B cell (primary cell): ENCODE results near the gene MRPS25. TPM values are rescaled to one million over a fixed set of nuclear protein-coding genes. Genes with fewer than 3 reads are reported as not detected.

ENCODE experiments used
- polyA plus RNA-seq: library from polyadenylated mRNA; depleted of rRNA; stranded (reverse); fragments of >200 nt; gene quantifications from 2 replicates; pipeline ENCODE4 v1.2.3, GENCODE V29; 2012
- total RNA-seq, 2 donors: library from RNA; stranded (reverse); fragments of 120-200 nt in 1 of 2; gene quantifications; 1 replicate in 1 of 2; 2 replicates in 1 of 2; pipeline versions ENCODE4 v1.2.3 to v1.2.4, GENCODE V29; 2013 to 2022

The MRPS25 gene
- total and polyA plus RNA-seq, 2 donors (not counting 1 experiment from before 2014, with no cell fraction given), result 94.9 to 105 TPM

Other genes with a start within 250 kb of the MRPS25 start
- gene FGD5, start 246.4 kb downstream of the MRPS25 start, total RNA-seq, result 0.12 TPM in 1 of 2 replicates, not detected in the other
- not detected in 2 replicates for gene FGD5, start 246.4 kb downstream of the MRPS25 start, polyA plus RNA-seq
- gene NR2C2, start 117.7 kb downstream of the MRPS25 start, total RNA-seq, result 96.9 and 102 TPM in 2 replicates
- 22.8 and 29.8 TPM in 2 replicates for gene NR2C2, start 117.7 kb downstream of the MRPS25 start, polyA plus RNA-seq
- 31.2 and 32.6 TPM in 2 replicates for gene RBSN, start 33.8 kb upstream of the MRPS25 start, total RNA-seq
- 7.1 and 12.1 TPM in 2 replicates for gene RBSN, start 33.8 kb upstream of the MRPS25 start, polyA plus RNA-seq
- 85.9 and 95.5 TPM in 2 replicates for gene CAPN7, start 140.9 kb upstream of the MRPS25 start, total RNA-seq
- gene CAPN7, start 140.9 kb upstream of the MRPS25 start, polyA plus RNA-seq, result 33.3 and 40.4 TPM in 2 replicates